ENCODE results near the gene CELSR3.

The CELSR3 gene

GRCh38 chr3:48702320-48702920 lies 39.7 kb upstream of the CELSR3 start:
- H3K4me3 ChIP-seq (ENCODE audit: low read depth, low read length): no peak overlapping the region
- no peak for TF ChIP-seq CTCF (IDR thresholded peaks at IDR 0.05; ENCODE audit: control insufficient read depth, extremely low read depth, insufficient read depth)
- no peak for DNase-seq (ENCODE audit: low read depth)

GRCh38 chr3:48700731-48701405 lies 38.2 kb upstream of the CELSR3 start:
- no peak for TF ChIP-seq CTCF (IDR thresholded peaks at IDR 0.05; ENCODE audit: control insufficient read depth, extremely low read depth, insufficient read depth)
- no peak overlapping the region for H3K4me3 ChIP-seq (ENCODE audit: low read depth, low read length)
- no peak for DNase-seq (ENCODE audit: low read depth)

GRCh38 chr3:48698891-48699290 lies 36.2 kb upstream of the CELSR3 start:
- TF ChIP-seq CTCF (IDR thresholded peaks at IDR 0.05; ENCODE audit: control insufficient read depth, extremely low read depth, insufficient read depth): no peak
- no peak for DNase-seq (ENCODE audit: low read depth)

GRCh38 chr3:48697952-48698351 lies 35.3 kb upstream of the CELSR3 start:
- no peak for TF ChIP-seq CTCF (IDR thresholded peaks at IDR 0.05; ENCODE audit: control insufficient read depth, extremely low read depth, insufficient read depth)
- no peak overlapping the region for H3K4me3 ChIP-seq (ENCODE audit: low read depth, low read length)
- no peak for DNase-seq (ENCODE audit: low read depth)

More at GRCh38 chr3:48698891-48699290, 36.2 kb upstream of the CELSR3 start:
- H3K4me3 ChIP-seq (ENCODE audit: low read depth, low read length): no peak overlapping the region

GRCh38 chr3:48696601-48697000 lies 33.9 kb upstream of the CELSR3 start:
- no peak for TF ChIP-seq CTCF (IDR thresholded peaks at IDR 0.05; ENCODE audit: control insufficient read depth, extremely low read depth, insufficient read depth)
- H3K4me3 ChIP-seq (ENCODE audit: low read depth, low read length): no peak overlapping the region
- no peak for DNase-seq (ENCODE audit: low read depth)

GRCh38 chr3:48696156-48696555 lies 33.5 kb upstream of the CELSR3 start:
- no peak for DNase-seq (ENCODE audit: low read depth)
- no peak for TF ChIP-seq CTCF (IDR thresholded peaks at IDR 0.05; ENCODE audit: control insufficient read depth, extremely low read depth, insufficient read depth)
- H3K4me3 ChIP-seq (ENCODE audit: low read depth, low read length): no peak overlapping the region

- no peak overlapping the region for H3K4me3 ChIP-seq (ENCODE audit: low read depth, low read length)
- no peak for DNase-seq (ENCODE audit: low read depth)
- no peak for TF ChIP-seq CTCF (IDR thresholded peaks at IDR 0.05; ENCODE audit: control insufficient read depth, extremely low read depth, insufficient read depth)
Measured at GRCh38 chr3:48695393-48695753, 32.7 kb upstream of the CELSR3 start.
